Endothelial cell of umbilical vein (primary cell): ENCODE data around the gene UBL5. TPM values are rescaled to one million over a fixed set of nuclear protein-coding genes. Genes with fewer than 3 reads are reported as not detected.

Experiments used
- BruUV-seq: library from RNA; stranded (reverse); fragments of 400-500 nt; replicated peaks from 2 replicates; lab custom pipeline; 2021; lab: Mats Ljungman, UMichigan
- CTCF ChIA-PET: fragments of 300-600, 350-600 bp; sonication (Branson Sonifier 250); formaldehyde crosslinking; loops from one replicate; lab custom pipeline; 2021; ENCODE audit warnings: antibody characterized with exemption, inconsistent platforms; lab: Charles Lee
- POLR2A ChIA-PET: fragments of 300-600, 350-600 bp; sonication (Branson Sonifier 250); formaldehyde crosslinking; loops from one replicate; lab custom pipeline; 2021; ENCODE audit warnings: antibody characterized with exemption, inconsistent platforms; lab: Charles Lee
- DNase-seq: peaks from one replicate; pipeline ENCODE4 v3.0.0-alpha.2; 2011; ENCODE audit warnings: low read depth, low spot score
- FAIRE-seq: peaks from 2 replicates; lab custom pipeline; 2011; peaks lifted over from hg19 to GRCh38; lab: Jason Lieb, UNC
- H2AFZ ChIP-seq: 2 replicates; pipeline ENCODE4 v1.6.0; 2012; ENCODE audit warnings: low read depth, low read length, control low read depth, inconsistent platforms
- H3K27ac ChIP-seq: 2 replicates; pipeline ENCODE4 v1.5.1; 2011; ENCODE audit warnings: low read depth, mild to moderate bottlenecking, control low read depth, low read length, moderate library complexity; ENCODE audit not compliant: insufficient read depth
- H3K27me3 ChIP-seq, 2 experiments: 2 replicates each; pipeline versions ENCODE4 v1.6.0 to v1.6.1; 2011; ENCODE audit warnings: low read length in 2 of 2, mixed read lengths in 1 of 2; ENCODE audit not compliant: control insufficient read depth in 2 of 2, insufficient read depth in 2 of 2
- H3K36me3 ChIP-seq, 2 experiments: 2 replicates in 1 of 2; 3 replicates in 1 of 2; pipeline ENCODE4 v1.5.1; 2011; ENCODE audit warnings: low read length in 2 of 2, mild to moderate bottlenecking in 1 of 2, moderate library complexity in 1 of 2; ENCODE audit not compliant: control insufficient read depth in 2 of 2, insufficient read depth in 2 of 2; ENCODE audit errors: extremely low read depth in 1 of 2
- H3K4me1 ChIP-seq: 3 replicates; pipeline ENCODE4 v1.5.1; 2011; ENCODE audit warnings: mild to moderate bottlenecking, low read length; ENCODE audit not compliant: control insufficient read depth, insufficient read depth; ENCODE audit errors: extremely low read depth
- H3K4me2 ChIP-seq: 2 replicates; pipeline ENCODE4 v1.6.1; 2011; ENCODE audit warnings: low read length, control low read depth, mixed read lengths; ENCODE audit not compliant: insufficient read depth
- H3K4me3 ChIP-seq, 3 experiments: fragments of 200-600 bp in 1 of 3; sonication (generic), shearing (Covaris generic) in 1 of 3; replicated peaks in 1 of 3; 2 replicates each; pipeline ENCODE4 v1.5.1; 2011 to 2016; ENCODE audit warnings: control low read depth in 3 of 3, low read length in 3 of 3, mild to moderate bottlenecking in 2 of 3, inconsistent platforms in 1 of 3, low read depth in 1 of 3, moderate library complexity in 1 of 3; ENCODE audit not compliant: insufficient read depth in 1 of 3
- H3K79me2 ChIP-seq: 2 replicates; pipeline ENCODE4 v1.6.0; 2012; ENCODE audit warnings: low read length, inconsistent platforms; ENCODE audit not compliant: control insufficient read depth, insufficient read depth
- H3K9ac ChIP-seq: replicated peaks from 2 replicates; pipeline ENCODE3; 2011; ENCODE audit warnings: low read length, control low read depth; ENCODE audit not compliant: insufficient read depth; ENCODE audit errors: extremely low read depth
- H3K9me1 ChIP-seq: replicated peaks from 3 replicates; pipeline ENCODE4 v1.6.0; 2011; ENCODE audit warnings: mild to moderate bottlenecking, low read length; ENCODE audit not compliant: control insufficient read depth, insufficient read depth; ENCODE audit errors: extremely low read depth
- H3K9me3 ChIP-seq: replicated peaks from 2 replicates; pipeline ENCODE4 v1.5.1; 2012; ENCODE audit warnings: low read length, inconsistent platforms; ENCODE audit not compliant: control insufficient read depth, insufficient read depth
- H4K20me1 ChIP-seq: replicated peaks from 2 replicates; pipeline ENCODE3; 2011; ENCODE audit warnings: mild to moderate bottlenecking, low read length; ENCODE audit not compliant: control insufficient read depth, insufficient read depth; ENCODE audit errors: extremely low read depth
- CTCF ChIP-seq, 2 donors: IDR thresholded peaks; 1 replicate in 1 of 2; 2 replicates in 1 of 2; pipeline ENCODE4 v1.5.1; 2011; ENCODE audit warnings: low read length in 2 of 2, mild to moderate bottlenecking in 2 of 2, moderate library complexity in 2 of 2, control low read depth in 1 of 2, inconsistent platforms in 1 of 2, low read depth in 1 of 2; ENCODE audit not compliant: insufficient read depth in 1 of 2; ENCODE audit errors: extremely low read depth in 1 of 2
- EZH2 ChIP-seq: IDR thresholded peaks from 2 replicates; pipeline ENCODE4 v1.6.1; 2012; ENCODE audit warnings: borderline replicate concordance, low read depth, mild to moderate bottlenecking, moderate library complexity, low read length, inconsistent platforms; ENCODE audit not compliant: severe bottlenecking
- FOS ChIP-seq: IDR thresholded peaks from 2 replicates; pipeline ENCODE4 v1.6.1; 2011; ENCODE audit warnings: mild to moderate bottlenecking, low read length, moderate library complexity, borderline replicate concordance; ENCODE audit not compliant: insufficient read depth
- GATA2 ChIP-seq: IDR thresholded peaks from 2 replicates; pipeline ENCODE4 v1.7.0; 2011; ENCODE audit warnings: low read depth, mild to moderate bottlenecking, moderate library complexity, mixed read lengths, low read length; ENCODE audit not compliant: insufficient read length, insufficient read depth
- JUN ChIP-seq: IDR thresholded peaks from 2 replicates; pipeline ENCODE4 v1.6.1; 2011; ENCODE audit warnings: borderline replicate concordance, low read depth; ENCODE audit not compliant: insufficient read length, insufficient read depth
- MAX ChIP-seq: IDR thresholded peaks from 2 replicates; pipeline ENCODE4 v1.6.1; 2011; ENCODE audit not compliant: insufficient read depth, insufficient read length
- MYC ChIP-seq: IDR thresholded peaks from one replicate; pipeline ENCODE4 v1.6.1; 2011; ENCODE audit warnings: mild to moderate bottlenecking, low read depth, low read length
- POLR2A ChIP-seq: IDR thresholded peaks from 2 replicates; pipeline ENCODE4 v1.6.1; 2012; ENCODE audit warnings: low read depth, mild to moderate bottlenecking, control low read depth, low read length
- POLR2AphosphoS5 ChIP-seq: IDR thresholded peaks from 2 replicates; pipeline ENCODE4 v1.6.1; 2012; ENCODE audit warnings: low read depth, mild to moderate bottlenecking, control low read depth, low read length, moderate library complexity; ENCODE audit not compliant: insufficient read depth
- dilution Hi-C: fragments of 300-500 bp; cut with MboI; formaldehyde crosslinking; loops from one replicate; pipeline ENCODE4 v1.15.0; 2019; ENCODE audit warnings: low sequenced_read_pairs; ENCODE audit not compliant: extremely low pct_ligation_motif_present
- intact Hi-C: fragments of 100-400 bp; cut with micrococcal nuclease; formaldehyde crosslinking; loops from one replicate; pipeline ENCODE4 v1.10.0; 2022
- polyA plus RNA-seq, 4 experiments: library from polyadenylated mRNA; depleted of rRNA in 3 of 4; stranded (reverse) in 3 of 4; unstranded in 1 of 4; fragments of >200 nt; gene quantifications; 2 replicates each; pipeline versions ENCODE4 v1.2.1 to v1.2.3, GENCODE V29; 2011 to 2012; ENCODE audit warnings: missing spikeins in 1 of 4
- total RNA-seq: library from RNA; stranded (reverse); gene quantifications from 2 replicates; pipeline ENCODE4 v1.2.3, GENCODE V29; 2021

The UBL5 gene
- total and polyA plus RNA-seq, 2 donors (not counting 3 experiments of a cell fraction or from before 2014, with no cell fraction given) = 351 to 1,226 TPM

GRCh38 chr19:9875031-9875627 lies 47.4 kb downstream of the UBL5 start:
- H3K4me2 ChIP-seq = no peak overlapping the region
- dilution Hi-C loops = no loop called here
- no peak overlapping the region for H3K9ac ChIP-seq
- H3K27ac ChIP-seq = no peak overlapping the region
- H3K9me3 ChIP-seq = no peaks in the 10 kb centered on the region
- H4K20me1 ChIP-seq = no peaks in the 10 kb centered on the region
- no peaks in the 10 kb centered on the region for H3K27me3 ChIP-seq
- no peaks in the 10 kb centered on the region for H3K36me3 ChIP-seq
- POLR2A ChIA-PET = no interaction called here
- H3K4me3 ChIP-seq = no peak overlapping the region
- no peaks in the 10 kb centered on the region for H3K9me1 ChIP-seq
- H3K79me2 ChIP-seq = no peaks in the 10 kb centered on the region
- BruUV-seq = no TSS peak
- intact Hi-C loops = no loop called here
- TF ChIP-seq EZH2 (no peak), GATA2 (no peak), FOS (no peak), MAX (no peak), MYC (no peak), JUN (no peak), POLR2AphosphoS5 (no peak), POLR2A (no peak), CTCF (IDR thresholded peaks at IDR 0.05; ENCODE audit: extremely low read depth in 1 of 2, insufficient read depth in 1 of 2, low read depth in 1 of 2, low read length in 2 of 2) (no peak)
- FAIRE-seq (no peak), DNase-seq (no peak)
- peaks cover 5% of the 10 kb centered on the region for H3K4me1 ChIP-seq
- no peak overlapping the region for H2AFZ ChIP-seq
- CTCF ChIA-PET = interaction anchor here (0.9 to 2.0 kb wide), 3 partner anchors 10 to 17 kb away, joined by 3 to 6 read pairs (median 4); no protein-coding TSS in a partner anchor
